Hepatocyte (in vitro differentiated cells): ENCODE data around the gene ZSCAN20. TPM values are rescaled to one million over a fixed set of nuclear protein-coding genes. Genes with fewer than 3 reads are reported as not detected.

Experiments used
- DNase-seq: peaks from one replicate; pipeline ENCODE4 v3.0.0-alpha.2; 2016; ENCODE audit warnings: low spot score
- H2AFZ ChIP-seq: fragments of 200-600 bp; sonication (generic); 2 replicates; pipeline ENCODE4 v1.6.0; 2016; ENCODE audit warnings: antibody characterized with exemption, mild to moderate bottlenecking
- H3K27ac ChIP-seq: fragments of 200-600 bp; sonication (generic); 2 replicates; pipeline ENCODE4 v1.5.1; 2016; ENCODE audit warnings: mild to moderate bottlenecking
- H3K27me3 ChIP-seq: fragments of 200-600 bp; sonication (generic); 2 replicates; pipeline ENCODE4 v1.6.1; 2016
- H3K36me3 ChIP-seq: fragments of 200-600 bp; sonication (generic); replicated peaks from 2 replicates; pipeline ENCODE4 v1.5.1; 2016; ENCODE audit warnings: low read depth; ENCODE audit not compliant: insufficient read depth
- H3K4me1 ChIP-seq: fragments of 200-600 bp; sonication (generic); 2 replicates; pipeline ENCODE4 v1.5.1; 2016; ENCODE audit warnings: mild to moderate bottlenecking, moderate library complexity; ENCODE audit not compliant: insufficient read depth
- H3K4me2 ChIP-seq: fragments of 200-600 bp; sonication (generic); 2 replicates; pipeline ENCODE4 v1.6.0; 2016
- H3K4me3 ChIP-seq: fragments of 200-600 bp; sonication (generic); 2 replicates; pipeline ENCODE4 v1.5.1; 2016; ENCODE audit warnings: mild to moderate bottlenecking
- H3K79me2 ChIP-seq: fragments of 200-600 bp; sonication (generic); 2 replicates; pipeline ENCODE4 v1.6.0; 2017; ENCODE audit warnings: mild to moderate bottlenecking
- H3K9me2 ChIP-seq: fragments of 200-600 bp; sonication (generic); replicated peaks from 2 replicates; pipeline ENCODE4 v1.6.0; 2017; ENCODE audit warnings: mild to moderate bottlenecking; ENCODE audit not compliant: insufficient read depth
- H3K9me3 ChIP-seq: fragments of 200-600 bp; sonication (generic); 2 replicates; pipeline ENCODE4 v1.5.1; 2016; ENCODE audit warnings: low read depth, mild to moderate bottlenecking
- H4K20me1 ChIP-seq: fragments of 200-600 bp; sonication (generic); 2 replicates; pipeline ENCODE4 v1.6.0; 2016; ENCODE audit warnings: mild to moderate bottlenecking; ENCODE audit not compliant: insufficient read depth, poor library complexity, severe bottlenecking
- CTCF ChIP-seq: fragments of 200-600 bp; sonication (generic); IDR thresholded peaks from 2 replicates; pipeline ENCODE4 v1.5.1; 2016; ENCODE audit warnings: antibody characterized with exemption, mild to moderate bottlenecking; ENCODE audit not compliant: poor library complexity
- EZH2 ChIP-seq: fragments of 200-600 bp; sonication (generic); IDR thresholded peaks from 2 replicates; pipeline ENCODE4 v1.6.1; 2016; ENCODE audit warnings: antibody characterized with exemption, mild to moderate bottlenecking, borderline replicate concordance
- EZH2phosphoT487 ChIP-seq: fragments of 200-600 bp; sonication (generic); IDR thresholded peaks from one replicate; pipeline ENCODE4 v1.6.1; 2018; ENCODE audit warnings: antibody characterized with exemption, mild to moderate bottlenecking, low read depth, moderate library complexity; ENCODE audit not compliant: unreplicated experiment, severe bottlenecking
- WGBS: methylation state at CpG from one replicate; pipeline ENCODE4 v1.1.6; 2016; ENCODE audit warnings: low lambda C conversion rate; ENCODE audit errors: missing lambda C conversion rate; 5-methylcytosine and 5-hydroxymethylcytosine counted together
- polyA plus RNA-seq: library from polyadenylated mRNA; unstranded; fragments of >200 nt; fragmentation: Nextera tagmentation; extraction: Ambion mirVana; gene quantifications from 2 replicates; pipeline ENCODE4 v1.2.1, GENCODE V29; 2016
- total RNA-seq: library from RNA; depleted of rRNA; stranded (reverse); fragments of >200 nt; gene quantifications from 2 replicates; pipeline ENCODE4 v1.2.3, GENCODE V29; 2014

Gene ZSCAN20
- total and polyA plus RNA-seq, 2 experiments from 2014 or later, result 0.98 to 6.8 TPM

GRCh38 chr1:33517596-33518250 is 45.3 kb downstream of the ZSCAN20 start:
- no peaks in the 10 kb centered on the region for H3K4me1 ChIP-seq
- no peak overlapping the region for H3K27ac ChIP-seq
- H3K36me3 ChIP-seq, result no peaks in the 10 kb centered on the region
- H3K9me3 ChIP-seq, result no peaks in the 10 kb centered on the region
- DNase-seq, result no peak
- H3K79me2 ChIP-seq, result no peaks in the 10 kb centered on the region
- no peak for TF ChIP-seq CTCF
- no peak for TF ChIP-seq EZH2phosphoT487
- TF ChIP-seq EZH2, result no peak
- 72% methylated on average over 12 of the region's 12 CpGs for WGBS
- H3K4me3 ChIP-seq, result no peak overlapping the region
- no peaks in the 10 kb centered on the region for H3K27me3 ChIP-seq
- H4K20me1 ChIP-seq, result no peaks in the 10 kb centered on the region
- no peak overlapping the region for H3K4me2 ChIP-seq
- H2AFZ ChIP-seq, result no peak overlapping the region
- H3K9me2 ChIP-seq, result no peaks in the 10 kb centered on the region

DNA sequence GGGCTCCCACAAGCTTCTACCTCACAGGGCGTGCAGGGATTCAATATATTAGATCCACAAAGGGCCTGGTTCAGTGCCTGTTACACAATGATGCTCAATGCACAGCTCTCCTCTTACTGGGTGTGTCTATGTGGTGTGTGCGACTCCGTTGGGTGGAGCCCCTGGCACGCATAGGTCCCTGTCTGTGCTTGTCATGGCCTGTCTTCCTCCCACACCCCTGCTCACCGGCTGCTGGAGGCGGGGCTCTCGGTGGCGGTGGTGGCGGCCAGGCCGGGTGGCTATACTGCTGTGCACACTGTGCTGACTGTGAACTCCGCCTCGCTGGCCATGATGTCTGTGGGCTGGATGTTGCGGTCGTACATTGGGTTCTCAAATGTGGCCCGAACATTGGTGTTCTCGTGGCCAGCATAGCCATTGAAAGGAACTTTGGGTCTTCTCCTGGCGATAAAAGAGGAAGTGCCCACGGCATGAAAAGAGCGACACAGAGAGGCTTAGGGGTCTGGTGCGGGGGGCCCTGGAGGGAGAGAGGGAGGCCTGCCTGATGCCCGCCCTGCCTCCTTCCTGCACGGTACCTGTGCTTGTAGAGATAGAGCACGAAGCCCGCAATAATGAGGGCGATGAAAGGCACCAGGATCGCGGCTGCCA is 46.9 kb downstream of the ZSCAN20 start:
- Histone ChIP-seq H3K4me2 (no peak overlapping the region), H3K9me3 (no peaks in the 10 kb centered on the region), H3K4me3 (no peak overlapping the region), H4K20me1 (no peaks in the 10 kb centered on the region), H3K36me3 (no peaks in the 10 kb centered on the region), H3K9me2 (no peaks in the 10 kb centered on the region), H3K27me3 (no peaks in the 10 kb centered on the region), H3K27ac (no peak overlapping the region), H2AFZ (no peak overlapping the region), H3K4me1 (no peaks in the 10 kb centered on the region), H3K79me2 (no peaks in the 10 kb centered on the region)
- WGBS, result 94% methylated on average over 23 of the region's 27 CpGs
- no peak for DNase-seq
- TF ChIP-seq EZH2 (no peak), EZH2phosphoT487 (no peak), CTCF (no peak)

GRCh38 chr1:33524586-33524985 is 52.1 kb downstream of the ZSCAN20 start:
- Histone ChIP-seq H3K36me3 (no peaks in the 10 kb centered on the region), H3K27me3 (no peaks in the 10 kb centered on the region), H3K27ac (no peak overlapping the region), H4K20me1 (no peaks in the 10 kb centered on the region), H3K4me1 (no peaks in the 10 kb centered on the region), H3K9me2 (no peaks in the 10 kb centered on the region), H3K79me2 (no peaks in the 10 kb centered on the region), H3K9me3 (no peaks in the 10 kb centered on the region), H3K4me3 (no peak overlapping the region), H2AFZ (no peak overlapping the region), H3K4me2 (no peak overlapping the region)
- TF ChIP-seq EZH2 (no peak), CTCF (no peak), EZH2phosphoT487 (no peak)
- 91% methylated on average over 3 of the region's 3 CpGs for WGBS
- no peak for DNase-seq
